Nucleus accumbens (tissue), 56 donors: ENCODE data around the gene CNFN.

Experiments used
- DNase-seq, 56 donors: peaks; one replicate each; lab custom pipeline; 2025; lab: John Stamatoyannopoulos, UW

CNFN gene

DNA sequence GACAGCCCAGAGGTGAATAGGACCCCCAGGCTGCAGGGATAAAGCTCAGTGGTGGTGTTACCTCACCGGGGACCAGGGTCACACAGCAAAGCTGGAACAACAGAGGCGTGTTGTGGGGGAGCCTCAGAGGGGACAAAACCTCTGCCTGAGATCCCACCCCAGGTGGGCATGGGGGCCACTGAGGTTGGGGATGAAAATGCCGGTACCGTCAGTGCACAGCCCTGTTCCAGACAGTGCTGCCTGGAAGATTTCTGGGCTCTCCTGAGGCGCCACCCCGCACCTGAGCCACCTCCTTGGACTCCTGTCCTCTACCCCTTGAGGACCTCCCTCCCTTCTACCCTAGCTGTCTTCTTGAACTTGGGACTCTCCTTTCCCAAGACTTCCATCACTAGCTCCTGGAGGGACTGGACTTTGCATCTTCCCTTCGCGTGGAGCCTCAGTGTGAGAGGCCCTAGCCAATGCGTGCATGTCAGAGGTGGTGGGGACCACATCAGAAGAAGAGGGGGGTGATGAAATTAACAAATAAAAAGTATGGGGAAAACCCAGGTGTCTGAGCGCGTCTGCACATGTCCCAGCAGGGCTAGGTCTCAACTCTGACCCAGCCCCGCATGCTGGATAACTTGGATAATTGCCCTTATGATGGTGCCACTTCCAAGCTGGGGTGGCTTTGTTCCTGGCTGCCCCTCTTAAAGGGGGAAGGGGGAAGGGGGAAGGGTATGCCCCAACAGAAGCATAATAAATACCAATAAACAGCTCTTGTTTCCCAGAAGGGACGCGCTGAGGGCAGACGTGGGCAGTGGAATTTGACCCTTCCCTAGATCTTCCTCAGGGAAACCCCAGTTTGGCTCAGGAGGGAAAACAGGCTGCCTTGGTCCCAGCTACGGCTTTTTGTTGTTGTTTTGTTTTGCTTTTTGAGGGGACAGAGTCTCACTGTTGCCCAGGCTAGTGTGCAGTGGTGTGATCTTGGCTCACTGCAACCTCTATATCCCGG lies 11.6 kb downstream of the CNFN start:
- DNase-seq = no peak

DNA sequence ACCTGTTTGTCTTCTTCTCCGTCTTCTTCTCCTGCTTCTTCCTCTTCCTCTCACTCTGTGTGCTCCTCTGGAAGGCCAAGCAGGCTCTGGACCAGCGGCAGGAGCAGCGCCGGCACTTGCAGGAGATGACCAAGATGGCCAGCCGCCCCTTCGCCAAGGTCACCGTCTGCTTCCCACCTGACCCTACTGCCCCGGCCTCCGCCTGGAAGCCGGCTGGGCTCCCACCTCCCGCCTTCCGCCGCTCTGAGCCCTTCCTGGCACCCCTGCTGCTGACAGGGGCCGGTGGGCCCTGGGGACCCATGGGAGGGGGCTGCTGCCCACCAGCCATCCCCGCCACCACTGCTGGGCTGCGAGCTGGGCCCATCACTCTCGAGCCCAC lies 13.9 kb downstream of the CNFN start:
- no peak for DNase-seq

DNA sequence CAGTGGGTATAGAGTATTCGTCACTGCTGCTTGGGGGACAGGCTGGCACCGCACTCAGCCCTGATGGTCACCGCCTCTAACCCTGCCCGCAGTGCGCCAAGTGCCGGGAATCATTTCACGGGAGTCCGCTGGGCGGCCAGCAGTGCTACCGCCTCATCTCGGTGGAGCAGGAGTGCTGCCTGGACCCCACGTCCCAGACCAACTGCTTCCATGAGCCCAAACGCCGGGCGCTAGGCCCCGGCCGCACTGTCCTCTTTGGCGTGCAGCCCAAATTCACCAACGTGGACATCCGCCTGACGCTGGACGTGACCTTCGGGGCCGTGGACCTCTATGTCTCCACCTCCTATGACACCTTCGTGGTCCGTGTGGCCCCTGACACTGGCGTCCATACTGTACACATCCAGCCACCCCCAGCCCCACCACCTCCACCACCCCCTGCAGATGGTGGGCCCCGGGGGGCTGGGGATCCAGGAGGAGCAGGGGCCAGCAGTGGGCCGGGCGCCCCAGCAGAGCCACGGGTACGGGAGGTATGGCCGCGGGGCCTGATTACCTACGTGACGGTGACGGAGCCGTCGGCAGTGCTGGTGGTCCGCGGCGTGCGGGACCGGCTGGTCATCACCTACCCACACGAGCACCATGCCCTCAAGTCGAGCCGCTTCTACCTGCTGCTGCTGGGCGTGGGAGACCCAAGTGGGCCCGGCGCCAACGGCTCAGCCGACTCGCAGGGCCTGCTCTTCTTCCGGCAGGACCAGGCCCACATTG lies 14.5 kb downstream of the CNFN start:
- no peak for DNase-seq

DNA sequence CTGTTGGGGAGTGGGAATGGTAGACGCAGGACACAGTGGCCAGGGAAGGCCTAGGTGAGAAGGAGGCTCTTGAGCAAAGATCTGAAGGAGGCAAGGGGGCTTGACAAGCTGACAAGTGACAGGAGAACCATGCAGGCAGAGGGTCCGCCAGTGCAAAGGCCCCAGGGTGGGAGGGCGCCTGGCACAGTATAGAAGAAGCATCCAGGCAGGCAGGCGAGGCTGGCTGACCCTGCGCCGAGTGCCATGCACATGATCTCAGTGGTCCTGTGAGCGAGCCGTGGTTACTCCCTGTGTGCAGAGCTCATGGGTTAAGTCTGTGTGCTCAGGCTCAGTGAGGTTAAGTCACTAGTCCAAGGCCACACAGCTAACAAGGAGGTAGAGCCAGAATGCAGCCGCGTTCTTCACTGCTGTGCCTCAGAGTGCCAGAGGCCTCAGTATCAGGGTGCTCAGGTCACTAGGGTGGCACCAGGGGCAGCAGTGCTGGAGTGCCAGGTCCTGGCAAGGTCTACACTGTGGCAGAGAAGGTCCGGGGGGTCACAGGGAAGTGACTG lies 15.2 kb downstream of the CNFN start:
- DNase-seq = no peak

DNA sequence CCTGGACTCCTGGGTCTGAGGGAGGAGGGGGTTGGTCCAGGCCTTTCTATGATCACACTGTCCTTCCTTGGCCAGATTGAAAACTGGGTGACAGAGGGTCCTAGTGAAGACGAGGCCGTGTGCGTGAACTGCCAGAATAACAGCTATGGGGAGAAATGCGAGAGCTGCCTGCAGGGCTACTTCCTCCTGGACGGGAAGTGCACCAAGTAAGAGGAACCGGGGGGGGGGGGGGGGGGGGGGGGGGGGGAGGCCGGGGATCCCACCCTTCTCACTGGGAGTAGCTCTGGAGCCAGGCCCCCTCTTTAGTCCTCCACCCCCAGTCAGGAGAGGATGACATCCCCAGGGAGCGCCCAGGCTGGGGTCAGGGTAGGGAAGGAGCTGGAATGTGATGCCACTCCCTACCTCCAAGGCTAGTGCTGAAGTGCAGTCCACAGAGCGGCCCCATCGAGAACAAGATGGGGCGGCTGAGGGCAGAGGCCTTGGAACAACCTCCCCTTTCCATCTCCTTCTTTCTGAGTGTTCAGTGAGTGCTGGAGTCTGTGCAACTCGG lies 19.4 kb downstream of the CNFN start:
- no peak for DNase-seq

DNA sequence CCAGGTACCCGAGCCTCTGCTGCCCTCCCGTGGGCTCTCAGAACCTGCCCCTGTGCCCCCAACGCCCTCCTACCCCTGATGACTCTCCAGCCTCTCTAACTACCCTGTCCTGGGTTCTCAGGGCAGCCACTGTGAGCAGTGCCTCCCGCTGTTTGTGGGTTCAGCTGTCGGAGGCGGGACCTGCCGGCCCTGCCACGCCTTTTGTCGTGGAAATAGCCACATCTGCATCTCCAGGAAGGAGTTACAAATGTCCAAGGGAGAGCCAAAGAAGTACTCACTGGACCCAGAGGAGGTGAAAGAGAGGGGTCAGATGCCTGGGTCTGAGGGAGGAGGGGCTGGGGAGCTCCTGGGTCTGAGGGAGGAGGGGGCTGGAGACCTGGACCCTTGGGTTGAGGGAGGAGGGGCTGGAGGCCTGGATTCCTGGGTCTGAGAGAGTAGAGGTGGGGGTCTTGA lies 20.0 kb downstream of the CNFN start:
- DNase-seq = no peak

DNA sequence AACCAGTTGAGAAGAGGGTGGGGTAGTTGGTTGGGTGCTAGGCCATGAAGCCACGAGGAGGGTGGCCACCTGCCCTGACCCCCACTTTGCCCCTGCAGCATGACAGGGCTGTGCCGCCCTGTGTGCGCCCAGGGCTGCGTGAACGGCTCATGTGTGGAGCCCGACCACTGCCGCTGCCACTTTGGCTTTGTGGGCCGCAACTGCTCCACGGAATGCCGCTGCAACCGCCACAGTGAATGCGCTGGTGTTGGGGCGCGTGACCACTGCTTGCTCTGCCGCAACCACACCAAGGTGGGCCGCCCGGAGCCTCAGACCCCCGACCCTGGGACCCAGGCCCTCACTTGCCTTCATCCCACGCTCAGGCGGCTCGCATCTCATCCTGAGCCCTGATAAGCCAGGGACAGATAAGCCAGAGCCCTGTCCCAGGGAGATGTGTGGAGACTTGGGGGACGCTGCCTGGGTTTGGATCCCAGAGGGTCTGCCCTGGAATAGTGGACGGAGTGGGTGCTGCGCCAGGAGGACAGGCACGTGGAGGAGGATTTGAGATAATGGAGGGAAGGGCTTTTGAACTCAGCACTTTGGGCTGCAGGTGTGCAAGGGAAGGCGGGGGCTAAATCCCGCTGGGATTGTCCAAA lies 20.5 kb downstream of the CNFN start:
- DNase-seq = no peak

DNA sequence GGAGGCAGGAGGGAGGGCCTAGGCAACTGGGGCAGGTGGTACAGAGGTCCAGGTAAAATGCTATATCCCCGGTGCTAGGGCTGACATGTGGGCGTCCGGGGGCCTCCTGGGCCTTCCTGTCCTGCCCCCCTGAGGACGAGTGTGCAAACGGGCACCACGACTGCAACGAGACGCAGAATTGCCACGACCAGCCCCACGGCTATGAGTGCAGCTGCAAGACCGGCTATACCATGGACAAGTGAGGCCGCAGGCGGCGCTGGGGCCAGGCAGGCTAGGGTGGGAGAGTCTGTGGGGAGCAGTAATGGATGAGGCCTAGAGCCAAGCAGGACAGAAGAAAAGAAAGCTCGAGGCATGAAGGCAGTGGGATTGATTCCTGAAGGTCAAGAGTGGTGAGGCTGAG lies 21.3 kb downstream of the CNFN start:
- no peak for DNase-seq

DNA sequence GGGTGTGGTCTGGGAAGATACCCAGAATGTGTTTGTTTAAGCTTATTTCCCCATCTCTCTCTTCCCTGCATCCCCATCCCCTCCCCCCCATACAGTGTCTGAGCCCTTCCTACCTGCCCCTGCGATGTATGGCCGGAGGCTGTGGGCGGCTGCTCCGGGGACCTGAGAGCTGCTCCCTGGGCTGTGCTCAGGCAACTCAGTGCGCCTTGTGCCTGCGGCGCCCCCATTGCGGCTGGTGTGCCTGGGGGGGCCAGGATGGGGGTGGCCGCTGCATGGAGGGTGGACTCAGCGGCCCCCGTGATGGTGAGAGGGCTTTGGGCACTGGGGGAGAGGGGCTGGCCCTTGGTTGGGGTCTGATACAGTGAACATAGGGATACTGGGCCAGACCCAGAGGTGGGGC lies 21.7 kb downstream of the CNFN start:
- DNase-seq = no peak

DNA sequence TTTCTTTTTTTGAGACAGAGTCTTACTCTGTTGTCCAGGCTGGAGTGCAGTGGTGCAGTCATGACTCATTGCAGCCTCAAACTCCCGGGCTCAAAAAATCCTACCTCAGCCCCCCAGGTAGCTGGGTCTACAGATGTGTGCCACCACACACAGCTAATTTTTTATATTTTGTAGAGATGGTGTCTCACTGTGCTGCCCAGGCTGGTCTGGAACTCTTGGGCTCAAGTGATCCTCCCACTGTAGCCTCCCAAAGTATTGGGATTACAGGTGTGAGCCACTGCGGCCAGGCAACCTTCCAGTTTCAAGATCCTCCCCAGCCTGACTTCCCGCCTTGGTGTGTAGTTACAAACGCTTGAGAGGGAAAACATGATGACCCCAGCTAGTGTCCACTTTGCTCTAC lies 22.2 kb downstream of the CNFN start:
- no peak for DNase-seq

DNA sequence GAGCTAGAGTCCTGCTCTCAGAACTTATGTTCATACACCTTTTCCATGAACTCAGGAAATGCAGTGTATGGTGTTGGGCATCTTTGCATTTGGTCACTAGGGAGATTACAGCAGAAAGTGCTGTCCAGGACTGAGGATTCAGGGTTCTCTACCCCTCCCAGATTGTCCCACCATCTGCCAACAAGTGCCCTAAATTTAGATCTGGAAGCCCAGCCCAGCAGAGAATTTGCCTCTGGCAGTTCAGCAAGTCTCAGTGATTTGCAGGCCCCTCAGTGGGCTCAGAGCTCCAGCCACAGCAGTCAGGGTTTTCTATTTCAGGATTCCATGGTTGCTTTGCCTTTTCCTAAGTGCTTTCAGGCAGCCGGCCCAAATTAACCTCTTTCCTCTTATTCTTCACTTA lies 23.4 kb downstream of the CNFN start:
- no peak for DNase-seq

DNA sequence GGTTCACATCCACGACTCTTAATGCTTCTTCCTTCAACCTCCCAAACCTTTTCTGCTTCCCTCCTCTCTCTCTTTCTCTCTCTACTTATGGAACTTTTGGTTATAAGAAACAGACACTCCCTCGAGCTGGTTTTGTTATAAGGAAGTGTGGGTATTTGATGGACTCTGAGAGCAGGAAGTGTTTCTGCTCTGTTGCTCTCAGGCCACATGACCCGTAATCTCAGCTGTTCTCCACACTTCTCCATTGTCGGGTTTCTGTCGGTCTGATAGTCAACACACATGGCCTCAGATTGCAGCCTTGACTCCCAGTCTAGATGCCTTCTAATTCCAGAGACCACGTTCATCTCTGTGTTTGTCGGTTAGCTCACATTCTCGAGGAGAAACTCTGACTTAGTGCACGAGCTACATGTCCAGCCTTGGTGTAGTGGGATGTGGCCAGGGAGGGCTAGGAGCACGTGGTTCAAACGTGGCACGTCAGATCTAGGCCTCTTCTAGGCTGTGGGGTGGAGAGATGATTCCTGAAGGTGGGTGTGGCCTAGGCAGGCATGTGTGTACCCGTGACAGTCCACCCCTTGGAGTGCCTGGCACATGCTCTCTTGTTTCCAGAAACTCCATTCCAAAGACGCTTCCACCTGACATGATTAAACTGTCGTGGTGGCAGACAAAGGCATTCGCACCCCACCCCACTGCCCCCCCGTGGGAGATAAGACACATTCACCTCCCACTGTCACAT lies 26.3 kb downstream of the CNFN start:
- DNase-seq = peak in 1 of 56 donors; percentile 7

DNA sequence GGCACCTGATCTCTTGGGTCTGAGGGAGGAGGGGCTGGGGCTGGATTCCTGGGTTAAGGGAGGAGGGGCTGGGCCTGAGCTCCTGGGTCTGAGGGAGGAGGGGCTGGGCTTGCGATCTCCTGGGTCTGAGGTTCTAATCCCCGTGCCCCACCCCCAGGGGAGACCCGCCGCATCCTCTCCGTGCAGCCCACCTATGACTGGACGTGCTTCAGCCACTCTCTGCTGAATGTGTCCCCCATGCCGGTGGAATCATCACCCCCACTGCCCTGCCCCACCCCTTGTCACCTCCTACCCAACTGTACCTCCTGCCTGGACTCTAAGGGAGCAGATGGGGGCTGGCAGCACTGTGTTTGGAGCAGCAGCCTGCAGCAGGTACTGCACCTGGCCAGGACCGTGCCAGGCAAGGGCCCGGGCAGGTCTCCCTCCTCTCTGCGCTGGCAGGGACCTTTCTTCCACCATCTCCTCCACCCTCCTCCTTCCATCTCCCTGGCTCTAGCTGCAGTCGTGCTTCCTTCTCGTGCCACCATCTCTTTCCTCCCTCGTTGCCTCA lies 27.1 kb downstream of the CNFN start:
- no peak for DNase-seq

DNA sequence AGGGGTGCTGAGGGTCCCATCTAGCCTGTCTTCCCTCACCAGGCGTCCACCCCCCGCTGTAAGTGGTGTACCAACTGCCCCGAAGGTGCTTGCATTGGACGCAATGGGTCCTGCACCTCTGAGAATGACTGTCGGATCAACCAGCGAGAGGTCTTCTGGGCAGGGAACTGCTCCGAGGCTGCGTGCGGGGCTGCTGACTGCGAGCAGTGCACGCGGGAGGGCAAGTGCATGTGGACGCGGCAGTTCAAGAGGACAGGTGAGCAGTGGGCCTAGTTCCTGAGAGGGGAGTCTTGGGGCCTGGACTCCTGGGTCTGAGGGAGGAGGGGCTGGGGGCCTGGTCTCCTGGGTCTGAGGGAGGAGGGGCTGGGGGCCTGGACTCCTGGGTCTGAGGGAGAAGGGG lies 27.8 kb downstream of the CNFN start:
- no peak for DNase-seq

DNA sequence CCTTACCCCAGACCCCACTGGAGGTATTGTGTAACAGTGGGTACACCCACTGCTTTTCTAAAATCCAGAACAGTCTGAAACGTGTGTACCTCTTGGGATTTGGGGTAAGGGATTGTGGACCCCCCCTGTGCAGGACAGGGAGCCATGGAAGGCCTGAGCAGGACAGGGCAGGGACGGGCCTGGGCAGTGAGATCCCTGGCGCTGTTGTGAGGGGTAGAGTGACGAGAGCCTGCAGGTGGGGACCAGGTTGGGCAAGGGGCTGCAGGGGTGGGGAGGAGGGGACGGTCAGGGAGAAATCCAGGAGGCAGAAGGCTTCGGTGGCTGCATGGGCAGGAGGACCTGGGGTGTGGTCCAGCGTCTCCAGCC lies 28.6 kb downstream of the CNFN start:
- no peak for DNase-seq

DNA sequence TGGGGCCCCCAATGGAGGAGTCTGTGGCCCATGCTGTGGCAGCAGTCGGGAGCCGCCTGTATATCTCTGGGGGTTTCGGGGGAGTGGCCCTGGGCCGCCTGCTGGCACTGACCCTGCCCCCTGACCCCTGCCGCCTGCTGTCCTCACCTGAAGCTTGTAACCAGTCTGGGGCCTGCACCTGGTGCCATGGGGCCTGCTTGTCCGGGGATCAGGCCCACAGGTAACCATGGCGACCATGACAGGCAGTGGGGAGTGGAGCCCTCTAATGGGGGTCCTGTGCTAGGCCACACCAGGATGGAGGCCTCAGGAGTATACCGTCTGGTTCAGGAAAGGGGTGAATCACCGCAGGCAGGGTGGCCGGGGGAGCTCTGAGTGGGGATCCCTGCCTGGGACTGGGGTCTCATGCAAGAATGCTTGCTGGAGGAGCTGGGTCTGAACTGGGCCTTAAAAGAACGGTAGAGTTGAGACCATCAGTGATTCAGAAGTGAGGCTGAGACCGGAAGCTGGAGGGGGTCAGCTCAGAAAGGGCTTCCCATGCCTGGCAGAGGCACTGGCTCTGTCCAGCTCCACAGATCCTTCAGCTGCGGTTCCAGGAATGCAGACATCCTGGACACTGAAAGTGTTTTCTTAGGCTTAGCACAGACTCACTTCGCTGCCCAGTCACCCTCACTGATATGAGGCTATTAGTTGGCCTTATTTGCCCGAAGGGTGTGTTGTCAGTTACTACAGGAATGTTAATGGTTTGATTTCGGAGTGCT lies 29.1 kb downstream of the CNFN start:
- DNase-seq = no peak

DNA sequence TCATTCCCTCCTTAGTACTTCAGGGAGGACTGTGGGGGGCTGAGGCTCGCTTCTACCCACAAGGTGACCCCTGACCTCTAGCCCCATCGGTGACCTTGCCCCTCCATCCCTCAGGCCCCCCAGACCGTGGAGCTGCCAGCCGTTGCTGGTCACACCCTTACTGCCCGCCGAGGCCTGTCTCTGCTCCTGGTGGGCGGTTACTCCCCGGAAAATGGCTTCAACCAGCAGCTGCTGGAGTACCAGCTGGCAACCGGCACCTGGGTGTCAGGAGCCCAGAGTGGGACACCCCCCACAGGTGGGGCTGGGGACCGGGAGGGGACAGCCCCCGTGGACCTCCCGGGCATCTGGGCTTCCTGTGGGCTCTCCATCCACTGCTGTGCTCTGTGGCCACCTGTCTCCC lies 32.8 kb downstream of the CNFN start:
- DNase-seq = no peak

DNA sequence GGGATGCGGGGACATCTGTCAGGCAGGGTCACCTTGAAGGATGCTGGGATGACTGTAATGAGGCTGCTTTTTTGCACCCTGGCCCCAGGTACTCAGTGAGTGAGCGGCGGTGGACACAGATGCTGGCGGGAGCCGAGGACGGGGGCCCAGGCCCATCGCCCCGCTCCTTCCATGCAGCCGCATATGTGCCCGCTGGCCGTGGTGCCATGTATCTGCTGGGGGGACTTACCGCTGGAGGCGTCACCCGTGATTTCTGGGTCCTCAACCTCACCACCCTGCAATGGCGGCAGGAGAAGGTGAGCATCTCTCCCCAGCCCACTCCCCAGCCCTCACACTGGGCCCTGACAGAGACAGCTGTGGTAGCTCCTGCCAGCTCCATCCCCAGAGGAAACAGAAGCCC lies 33.4 kb downstream of the CNFN start:
- no peak for DNase-seq

DNA sequence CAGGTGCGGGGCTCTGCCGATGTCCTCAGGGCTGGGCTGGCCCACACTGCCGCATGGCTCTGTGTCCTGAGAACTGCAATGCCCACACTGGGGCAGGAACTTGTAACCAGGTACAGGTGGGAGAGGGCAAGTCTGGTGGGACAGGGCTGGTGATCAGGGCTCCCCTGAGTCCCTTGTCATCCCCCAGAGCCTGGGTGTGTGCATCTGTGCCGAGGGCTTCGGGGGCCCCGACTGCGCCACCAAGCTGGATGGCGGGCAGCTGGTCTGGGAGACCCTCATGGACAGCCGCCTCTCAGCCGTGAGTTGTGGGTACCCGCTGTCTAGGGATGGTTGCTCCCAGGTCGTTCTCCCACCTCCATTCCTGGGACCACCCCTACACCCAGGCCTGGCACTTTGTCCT lies 34.2 kb downstream of the CNFN start:
- no peak for DNase-seq
